AG09309 (cell line): ENCODE data around the gene NME5.
"Not testable (repeated sequence)": the region's sequence is repeated elsewhere in the genome, so short reads cannot be mapped to it uniquely, and the experiment has no call there.

Experiments
- DNase-seq: peaks from one replicate; pipeline ENCODE4 v3.0.0-alpha.2; 2010; ENCODE audit warnings: low read depth
- H3K4me3 ChIP-seq: 2 replicates; pipeline ENCODE4 v1.5.1; 2011; ENCODE audit warnings: mild to moderate bottlenecking, low read depth, low read length, moderate library complexity; ENCODE audit not compliant: control insufficient read depth
- CTCF ChIP-seq: IDR thresholded peaks from 2 replicates; pipeline ENCODE4 v1.5.1; 2011; ENCODE audit warnings: mild to moderate bottlenecking, low read depth, low read length, inconsistent platforms; ENCODE audit not compliant: insufficient read depth, control insufficient read depth; ENCODE audit errors: missing control alignments

NME5 gene

DNA sequence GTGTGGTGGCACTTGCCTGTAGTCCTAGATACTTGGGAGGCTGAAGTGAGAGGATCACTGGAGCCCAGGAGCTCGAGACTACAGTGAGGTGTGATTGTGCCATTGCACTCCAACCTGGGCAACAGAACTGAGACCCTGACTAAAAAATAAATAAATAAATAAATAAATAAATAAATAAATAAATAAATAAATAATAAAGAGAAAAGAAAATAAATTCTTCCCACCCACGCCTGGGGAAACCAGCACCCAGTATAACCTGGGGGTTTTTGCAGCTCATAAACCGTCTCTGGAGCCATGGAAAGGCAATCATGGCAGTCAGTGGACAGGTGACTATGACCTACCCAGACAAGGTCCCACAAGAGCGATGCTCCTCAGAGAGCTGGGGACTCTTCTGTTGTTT lies 47.5 kb downstream of the NME5 start:
- no peak for DNase-seq
- no peak overlapping the region for H3K4me3 ChIP-seq
- TF ChIP-seq CTCF = no peak

GRCh38 chr5:138083702-138084101 lies 55.5 kb downstream of the NME5 start, which contains the start of gene WNT8A:
Gene WNT8A, plus strand, starts transcription at chr5:138084033. Its CDS starts 95 bp downstream, at chr5:138084128.
- TF ChIP-seq CTCF = no peak
- no peak within 1 kb of the TSS for H3K4me3 ChIP-seq
- no peak for DNase-seq

GRCh38 chr5:138082033-138082432 lies 57.2 kb downstream of the NME5 start:
- TF ChIP-seq CTCF = no peak
- no peak for DNase-seq
- H3K4me3 ChIP-seq = no peak overlapping the region

GRCh38 chr5:138078006-138078643 lies 61.1 kb downstream of the NME5 start:
- no peak overlapping the region for H3K4me3 ChIP-seq
- DNase-seq = no peak
- no peak for TF ChIP-seq CTCF

DNA sequence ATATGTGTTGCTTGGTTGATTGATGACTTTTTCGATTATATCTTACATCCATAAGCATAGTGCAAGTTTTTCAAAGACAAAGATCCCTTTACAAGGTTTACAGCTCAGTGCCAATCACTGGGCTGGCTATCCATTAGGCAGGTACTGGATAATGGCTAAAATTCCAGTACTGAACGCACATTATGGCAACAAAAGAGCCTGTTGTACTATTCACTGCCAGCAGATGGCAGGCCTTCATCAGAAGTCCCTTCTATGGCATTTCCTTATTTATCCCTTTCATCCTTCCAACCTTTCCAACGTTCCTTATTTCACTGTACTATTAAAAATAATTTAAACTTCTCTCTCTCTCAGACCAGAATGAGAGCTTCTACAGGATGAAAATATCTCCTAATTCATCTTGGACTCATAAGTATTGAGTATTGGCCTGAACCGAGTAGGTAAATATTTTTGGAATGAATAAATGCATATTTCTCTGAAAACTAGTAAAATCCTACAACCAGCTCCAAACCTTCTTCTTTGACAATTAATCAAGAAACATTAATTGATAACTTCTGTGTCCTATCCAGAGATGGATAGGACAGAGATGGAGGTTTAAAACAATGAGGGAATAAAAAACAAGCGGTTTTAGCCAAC lies 62.0 kb downstream of the NME5 start:
- peak; percentile 81 for TF ChIP-seq CTCF
- peak; percentile 21 for DNase-seq
- no peak overlapping the region for H3K4me3 ChIP-seq

DNA sequence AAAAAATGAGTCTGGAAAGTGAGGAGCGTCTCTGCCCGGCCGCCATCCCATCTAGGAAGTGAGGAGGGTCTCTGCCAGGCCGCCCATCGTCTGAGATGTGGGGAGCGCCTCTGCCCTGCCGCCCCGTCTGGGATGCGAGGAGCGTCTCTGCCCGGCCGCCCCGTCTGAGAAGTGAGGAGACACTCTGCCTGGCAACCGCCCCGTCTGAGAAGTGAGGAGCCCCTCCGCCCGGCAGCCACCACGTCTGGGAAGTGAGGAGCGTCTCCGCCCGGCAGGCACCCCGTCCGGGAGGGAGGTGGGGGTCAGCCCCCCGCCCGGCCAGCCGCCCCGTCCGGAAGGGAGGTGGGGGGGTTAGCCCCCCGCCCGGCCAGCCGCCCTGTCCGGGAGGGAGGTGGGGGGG lies 69.2 kb downstream of the NME5 start:
- H3K4me3 ChIP-seq, DNase-seq: not testable (repeated sequence)

- peak; percentile 35 for DNase-seq
- peak; percentile 84 for TF ChIP-seq CTCF
- no peak overlapping the region for H3K4me3 ChIP-seq
Observed at GRCh38 chr5:138068742-138069600, 70.3 kb downstream of the NME5 start.
